ENCODE measurements around the gene MAGOHB.

GRCh38 chr12:10595881-10596280, 17.5 kb downstream of the MAGOHB start:
- TF ChIP-seq WIZ (CRISPR knock-in tag; IDR thresholded peaks at IDR 0.05): no peak
- TF ChIP-seq PRMT3 (CRISPR knock-in tag; IDR thresholded peaks at IDR 0.05; ENCODE audit: borderline replicate concordance, low read depth): no peak
- TF ChIP-seq NFIC (IDR thresholded peaks at IDR 0.05; ENCODE audit: low read length): no peak

Measured in HepG2 (cell line).